GM12891 (cell line): Measurements from ENCODE around the gene CACHD1.

ENCODE experiments used
- PAX5 ChIP-seq: IDR thresholded peaks from 2 replicates; pipeline ENCODE4 v1.6.1; 2011; ENCODE audit warnings: low read length, moderate library complexity, mild to moderate bottlenecking; ENCODE audit not compliant: insufficient read depth, severe bottlenecking
- POLR2A ChIP-seq: IDR thresholded peaks from 2 replicates; pipeline ENCODE4 v1.6.1; 2011; ENCODE audit warnings: low read depth, low read length, control low read depth
- POLR2AphosphoS5 ChIP-seq: IDR thresholded peaks from 2 replicates; pipeline ENCODE4 v1.6.1; 2011; ENCODE audit warnings: low read depth, low read length, control low read depth
- POU2F2 ChIP-seq: IDR thresholded peaks from 2 replicates; pipeline ENCODE4 v1.6.1; 2011; ENCODE audit warnings: low read depth, mild to moderate bottlenecking, control low read depth, low read length, moderate library complexity
- SPI1 ChIP-seq: IDR thresholded peaks from 2 replicates; pipeline ENCODE4 v1.6.1; 2011; ENCODE audit warnings: low read depth, low read length, control low read depth
- TAF1 ChIP-seq: IDR thresholded peaks from 2 replicates; pipeline ENCODE4 v1.6.1; 2011; ENCODE audit warnings: low read depth, low read length, control low read depth

DNA sequence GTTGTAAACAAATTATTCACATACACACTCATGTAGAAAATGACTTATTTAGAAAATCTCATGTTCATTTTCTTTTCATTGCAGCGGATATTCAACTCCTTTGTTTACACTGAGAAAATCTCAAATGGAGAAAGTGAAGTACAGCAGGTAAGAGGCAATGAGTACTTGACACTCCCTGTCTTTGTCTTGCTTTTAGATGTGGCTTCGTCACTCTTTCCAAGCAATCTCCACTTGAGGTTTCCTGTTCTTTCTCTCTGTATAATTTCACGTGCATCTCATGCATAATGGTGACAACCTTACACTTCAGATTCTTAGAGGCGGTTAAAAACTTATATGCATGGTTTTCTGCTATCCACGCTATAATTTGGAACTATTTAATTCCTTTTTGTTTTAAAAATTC lies 80.6 kb downstream of the CACHD1 start:
- TF ChIP-seq POLR2A (no peak), POLR2AphosphoS5 (no peak), TAF1 (no peak), SPI1 (no peak), POU2F2 (no peak), PAX5 (no peak)
